HG03045 (cell line): Measurements from ENCODE around the gene UBE2D3.
A peak's percentile ranks its signal among the peaks of the same experiment; 100 is the strongest.
"Not testable (repeated sequence)": the region's sequence is repeated elsewhere in the genome, so short reads cannot be mapped to it uniquely, and the experiment has no call there.

ENCODE experiments used
- ATAC-seq: cut with Tn5 transposase; IDR thresholded peaks from one replicate; pipeline ENCODE4 v1.9.1; 2021; ENCODE audit warnings: mild to moderate bottlenecking, moderate library complexity; ENCODE audit not compliant: unreplicated experiment

The UBE2D3 gene

DNA sequence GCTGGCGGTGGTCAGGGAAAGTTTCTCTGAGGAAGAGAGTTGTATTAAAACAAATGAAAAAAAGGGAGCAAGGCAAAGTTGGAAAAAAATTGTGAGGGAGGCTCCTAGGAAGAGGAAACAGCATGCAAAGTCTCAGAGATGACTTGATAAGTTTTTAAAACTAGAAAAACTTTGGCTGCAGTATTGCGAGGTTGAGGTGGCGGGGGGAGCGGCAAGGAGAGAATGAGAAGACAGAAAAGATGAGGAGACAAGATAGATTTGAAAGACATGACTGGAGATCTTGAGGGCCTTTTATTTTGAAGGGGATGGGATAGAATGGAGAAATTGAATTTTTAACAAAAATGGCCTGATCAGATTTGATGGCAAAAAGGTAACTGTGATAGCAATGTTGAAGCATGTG, 4.8 kb upstream of the UBE2D3 start:
- no peak for ATAC-seq

DNA sequence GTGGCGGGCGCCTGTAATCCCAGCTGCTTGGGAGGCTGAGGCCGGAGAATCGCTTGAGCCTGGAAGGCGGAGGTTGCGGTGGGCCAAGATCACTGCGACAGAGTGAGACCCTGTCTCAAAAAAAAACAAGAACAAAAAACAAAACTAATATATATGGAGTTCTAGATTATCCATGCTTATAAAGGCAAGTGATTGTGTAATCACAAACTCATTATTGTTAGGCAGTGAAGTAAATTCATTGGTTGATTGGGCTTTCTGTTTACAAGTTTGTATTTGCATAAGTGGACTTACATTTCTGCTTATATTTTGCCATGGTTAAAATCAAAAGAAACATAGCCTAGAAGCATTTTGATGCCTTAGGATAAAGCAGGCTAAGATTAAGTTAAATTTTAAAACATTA, 2.5 kb upstream of the UBE2D3 start:
- ATAC-seq, result no peak

DNA sequence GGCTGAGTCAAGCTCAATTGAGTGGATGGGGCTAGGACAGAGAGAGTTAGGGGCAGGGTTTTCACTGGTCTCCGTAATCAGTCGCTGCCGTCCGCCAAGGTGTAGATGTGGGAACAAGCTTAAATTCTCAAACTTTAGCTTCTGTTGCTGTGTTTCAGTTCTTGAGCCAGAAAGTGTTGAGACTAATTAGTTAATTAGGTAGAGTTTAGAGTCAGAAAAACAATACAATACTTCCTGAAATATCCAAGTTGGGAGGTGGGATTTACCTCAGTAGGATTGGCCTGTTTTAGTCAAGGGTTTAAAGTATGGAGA, 1.1 kb upstream of the UBE2D3 start:
- no peak for ATAC-seq

DNA sequence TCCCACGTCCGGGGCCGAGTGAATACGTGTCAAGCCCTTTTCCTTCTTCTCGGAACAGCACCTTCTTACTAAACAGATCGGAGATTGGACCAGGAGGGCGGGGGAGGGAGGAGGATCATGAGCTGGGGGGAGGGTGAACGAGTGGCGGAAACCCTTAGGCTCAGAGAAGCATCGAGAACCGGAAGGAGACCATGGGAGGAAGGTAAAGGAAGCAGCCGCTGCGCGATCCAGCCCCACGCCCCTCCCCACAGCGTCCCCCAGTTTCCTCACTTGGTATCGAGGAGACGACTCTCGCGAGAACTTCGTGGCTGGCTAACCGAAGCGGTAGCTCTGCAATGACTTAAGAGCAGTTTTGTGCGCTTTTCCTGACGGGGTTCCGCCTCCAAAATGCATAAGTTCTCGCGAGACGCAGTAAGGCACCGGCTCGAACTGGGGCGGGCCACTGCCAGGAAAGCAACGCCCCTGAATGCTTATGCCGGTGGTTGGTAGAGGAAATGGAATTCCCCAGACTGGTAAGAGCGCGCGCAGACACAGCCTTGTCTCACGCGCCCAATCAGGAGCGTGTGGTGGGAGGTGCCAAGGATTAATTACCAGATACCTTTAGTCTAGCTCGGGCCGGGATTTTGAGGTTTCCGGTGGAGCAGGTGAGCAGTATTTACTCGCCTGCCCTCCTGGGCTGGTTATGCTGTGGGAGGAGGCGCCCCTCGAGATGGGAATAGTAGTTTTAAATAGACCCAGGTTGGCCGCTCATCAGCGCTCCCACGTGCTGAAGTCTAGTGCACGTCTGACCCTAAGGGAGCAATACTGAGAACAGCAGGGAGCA, 534 bp upstream of the UBE2D3 start:
- peak; percentile 86 for ATAC-seq

DNA sequence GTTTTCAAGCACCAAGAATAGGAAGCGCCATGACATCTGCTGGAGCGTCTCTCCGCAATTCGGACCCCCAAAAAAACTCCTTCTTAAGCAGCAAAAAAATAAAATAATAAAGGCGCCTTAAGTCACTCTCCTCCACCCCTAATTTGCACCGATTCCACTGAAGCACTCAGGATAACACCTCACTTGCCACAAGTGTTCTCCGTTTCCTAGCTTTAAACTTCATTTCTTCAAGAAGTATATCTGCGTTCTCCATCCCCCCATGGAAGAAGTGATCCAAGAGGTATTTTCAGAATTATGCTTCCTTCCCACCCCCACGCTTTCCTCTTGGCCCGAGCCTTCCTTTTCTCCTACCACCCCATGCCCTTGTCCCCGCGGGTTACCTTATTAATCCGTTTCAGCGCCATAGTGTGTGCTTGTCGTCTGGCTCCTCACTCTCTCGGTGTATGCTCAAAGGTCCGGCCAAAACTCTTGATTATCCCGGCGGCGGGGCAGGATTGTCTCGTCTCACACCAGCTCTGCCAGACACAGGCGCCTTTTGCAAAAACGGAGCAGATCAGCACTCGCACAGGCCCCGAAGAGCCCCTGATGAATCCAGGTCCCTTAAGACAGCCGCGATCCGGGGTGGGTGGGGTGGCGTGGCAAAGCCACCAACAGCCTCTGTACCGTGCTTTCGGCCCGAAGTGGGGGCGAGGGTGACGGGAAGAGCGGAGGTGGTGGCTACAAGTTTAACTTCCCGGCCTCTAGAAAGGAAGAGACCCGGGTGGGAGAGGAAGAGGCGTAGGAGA, 1.1 kb downstream of the UBE2D3 start:
- ATAC-seq, result peak; percentile 0

DNA sequence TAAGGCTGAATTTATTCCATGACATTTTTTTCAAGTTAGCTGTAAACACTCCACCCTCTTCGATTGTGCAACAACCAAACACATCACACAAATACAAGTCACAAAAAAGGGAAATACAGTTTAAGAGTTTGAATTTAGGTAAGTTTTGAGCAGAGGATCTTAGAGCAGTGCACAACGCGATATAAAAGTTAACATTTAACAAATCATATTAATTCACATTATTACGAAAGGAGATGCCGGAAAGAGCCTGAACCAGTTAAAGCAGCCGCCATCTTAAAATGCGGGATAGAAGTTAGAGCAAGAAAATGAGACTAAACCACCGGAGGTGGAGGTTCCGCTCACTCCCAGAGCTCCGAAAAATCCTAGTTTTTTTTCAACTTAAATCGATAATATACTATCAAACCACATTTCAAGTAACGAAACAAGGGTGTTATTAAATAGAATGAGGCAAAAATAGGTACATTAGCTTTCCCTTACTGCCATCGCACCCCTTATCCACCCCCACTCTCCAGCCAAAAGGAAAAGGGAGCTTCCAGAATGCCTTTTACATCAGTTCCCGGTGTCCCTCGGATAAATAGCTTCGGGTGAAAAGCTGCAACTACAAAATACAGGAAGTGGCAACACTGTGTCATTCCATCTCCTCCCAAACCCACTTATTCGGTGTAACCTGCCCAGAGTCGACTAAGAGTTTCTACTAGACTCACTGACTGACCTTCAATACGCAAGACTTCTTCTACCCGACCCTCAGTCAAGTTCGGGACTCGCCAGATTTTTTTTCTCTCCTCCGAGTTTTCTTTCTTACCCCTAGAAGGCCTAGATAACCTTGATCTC, 1.9 kb downstream of the UBE2D3 start:
- no peak for ATAC-seq

DNA sequence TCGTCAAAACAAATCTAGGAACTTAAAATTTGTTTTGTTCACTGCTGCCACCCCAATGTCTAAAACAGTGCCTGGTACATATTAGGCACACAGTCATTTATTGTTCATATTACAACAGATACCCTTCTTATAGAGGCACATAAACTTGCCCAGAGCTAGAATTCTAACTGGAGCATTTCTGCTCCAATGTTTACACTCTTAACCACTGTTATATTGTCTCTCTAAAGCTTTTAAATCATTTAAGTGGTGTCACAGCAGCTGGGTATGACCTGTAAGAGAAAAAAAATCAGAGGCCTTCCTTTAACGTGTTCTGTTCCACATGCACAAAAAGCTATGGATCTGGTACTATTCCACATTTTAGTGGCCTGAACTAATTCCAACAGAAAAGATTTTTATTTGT, 3.0 kb downstream of the UBE2D3 start:
- ATAC-seq, result no peak

DNA sequence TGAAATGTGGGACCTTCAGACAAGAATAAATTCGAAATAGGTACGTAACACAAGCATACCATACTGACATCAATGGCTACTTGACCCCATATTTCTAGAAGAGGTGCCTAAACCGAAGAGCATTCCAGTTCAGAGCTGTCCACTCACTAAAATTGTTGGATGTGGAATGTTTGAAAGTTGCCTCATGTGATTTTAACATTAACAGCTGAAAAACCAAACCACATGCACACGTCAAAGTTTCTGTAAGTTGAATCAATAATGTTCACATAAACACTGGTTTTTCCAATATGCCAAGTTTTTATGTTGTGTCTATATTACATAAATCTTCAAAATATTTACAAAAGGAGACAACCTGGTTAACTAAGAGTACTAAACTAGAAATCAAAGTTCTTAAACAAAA, 3.5 kb downstream of the UBE2D3 start:
- ATAC-seq, result no peak

DNA sequence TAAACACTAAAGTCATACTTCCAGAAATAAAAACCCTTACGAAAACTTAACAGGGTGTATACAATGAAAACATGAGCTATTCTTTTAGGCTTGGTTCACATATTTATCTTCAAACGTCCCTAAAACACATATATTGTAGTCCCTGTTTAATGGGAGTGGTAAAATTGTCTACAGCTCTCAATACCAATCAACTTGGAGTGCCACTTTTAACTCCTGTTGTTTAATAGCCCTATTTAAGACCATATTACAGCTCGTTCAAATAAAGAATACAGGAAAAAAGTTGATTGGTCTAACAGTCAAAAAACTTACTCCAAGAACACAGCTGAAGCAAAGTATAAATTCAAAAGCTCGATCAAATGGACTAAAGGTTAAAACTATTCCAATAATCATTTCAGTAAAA, 3.9 kb downstream of the UBE2D3 start:
- no peak for ATAC-seq

DNA sequence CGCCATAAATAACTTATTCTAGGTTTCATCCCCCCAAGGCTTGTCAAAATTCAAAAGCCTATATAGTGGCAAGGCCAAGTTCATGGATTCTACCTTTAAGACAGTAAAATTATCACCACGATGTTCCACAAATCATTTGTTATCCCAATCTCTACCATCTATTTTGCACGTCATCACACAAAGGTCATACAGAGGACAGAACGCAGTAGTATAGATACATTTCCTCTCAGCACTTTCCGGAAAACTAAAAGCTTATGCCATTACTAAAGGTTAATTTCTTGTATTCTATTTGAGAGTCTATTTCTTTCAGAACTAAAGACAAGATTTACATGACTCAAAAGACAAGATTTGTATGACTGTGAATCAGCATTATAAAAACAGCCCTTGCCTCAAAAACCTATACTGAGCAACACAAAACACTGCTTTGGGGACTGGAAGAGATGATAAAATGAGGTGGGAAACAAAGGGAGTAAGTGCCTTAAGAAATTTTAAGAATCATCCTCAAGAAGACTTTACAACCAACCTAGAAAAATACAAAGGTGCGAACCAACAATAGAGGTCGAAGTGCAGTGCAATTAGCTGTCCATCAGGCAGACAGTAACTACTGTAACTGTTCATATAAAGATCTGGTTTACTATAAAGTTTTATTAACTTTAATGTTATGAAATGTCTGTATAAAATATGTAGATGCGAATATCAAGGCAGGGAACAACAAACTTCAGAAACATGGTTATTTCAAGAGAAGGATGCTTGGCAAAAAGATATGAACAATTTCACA, 7.6 kb downstream of the UBE2D3 start:
- ATAC-seq, result no peak

DNA sequence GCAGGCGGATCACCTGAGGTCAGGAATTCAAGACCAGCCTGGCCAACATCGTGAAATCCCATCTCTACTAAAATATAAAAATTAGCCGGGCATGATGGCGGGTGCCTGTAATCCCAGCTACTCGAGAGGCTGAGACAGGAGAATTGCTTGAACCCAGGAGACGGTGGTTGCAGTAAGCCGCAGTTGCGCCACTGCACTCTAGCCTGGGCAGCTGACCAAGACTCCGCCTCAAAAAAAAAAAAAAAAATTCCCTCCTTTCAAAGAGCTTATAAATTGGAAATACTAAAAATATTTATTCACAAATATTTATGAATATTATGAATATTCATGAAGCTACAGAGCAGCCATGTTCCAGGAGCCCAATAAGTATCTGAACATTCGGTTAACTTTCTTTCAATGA, 8.3 kb downstream of the UBE2D3 start:
- ATAC-seq, result not testable (repeated sequence)

DNA sequence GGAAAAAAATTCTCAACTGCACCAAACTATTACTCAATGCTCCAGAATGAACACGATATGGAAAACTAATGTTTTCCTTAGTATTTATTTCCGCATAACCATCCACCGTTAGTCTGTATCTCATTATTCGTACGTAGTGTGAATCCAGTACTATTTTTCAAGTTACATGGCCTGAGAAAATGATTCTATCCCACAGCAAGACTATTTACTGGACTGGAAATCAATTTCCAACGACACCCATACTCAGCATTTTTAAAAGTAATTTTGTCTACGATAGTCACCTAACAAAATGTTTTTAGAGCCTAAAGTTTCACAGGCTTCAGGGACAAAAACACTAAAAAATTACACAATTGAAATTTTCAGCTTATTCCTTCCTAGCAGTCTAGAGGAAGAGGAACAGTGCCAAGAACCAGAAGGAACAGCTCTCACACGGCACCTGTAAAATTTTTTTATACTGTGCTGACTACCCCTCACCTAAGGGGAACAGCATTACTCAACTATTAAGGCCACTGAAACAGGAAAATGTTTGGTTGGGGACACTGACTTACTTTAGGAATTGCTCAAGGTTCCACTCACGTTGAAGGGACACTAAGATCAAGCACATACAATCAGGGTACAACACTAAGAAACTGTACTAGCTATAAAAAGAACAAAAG, 9.6 kb downstream of the UBE2D3 start:
- no peak for ATAC-seq

DNA sequence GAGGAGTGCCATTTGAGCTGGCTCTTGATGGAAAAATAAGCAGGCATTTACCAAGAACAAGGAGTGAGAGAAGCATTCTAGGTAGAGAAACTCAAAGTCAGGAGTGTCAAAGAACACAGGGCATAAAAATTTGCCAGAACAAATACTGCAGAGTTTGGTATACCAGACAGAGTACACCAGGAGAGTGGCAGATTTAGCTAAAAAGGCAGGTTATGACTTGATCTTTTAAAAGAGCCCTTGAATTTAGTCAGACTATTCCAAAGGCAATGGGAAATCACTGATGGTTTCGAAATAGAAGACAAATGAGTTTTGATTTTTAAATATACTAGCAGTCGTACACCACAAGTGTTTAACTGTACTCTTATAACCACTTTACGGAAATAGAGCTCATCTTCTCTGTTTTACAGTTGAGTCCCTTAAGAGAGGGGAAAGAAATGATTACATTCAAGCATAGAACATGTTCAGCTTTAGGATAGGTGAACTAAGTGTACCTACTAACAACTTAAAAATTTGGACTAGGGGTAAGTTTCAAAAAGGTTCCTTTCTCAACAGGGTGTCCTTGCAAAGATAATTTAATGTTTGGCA, 10.2 kb downstream of the UBE2D3 start:
- ATAC-seq, result no peak

DNA sequence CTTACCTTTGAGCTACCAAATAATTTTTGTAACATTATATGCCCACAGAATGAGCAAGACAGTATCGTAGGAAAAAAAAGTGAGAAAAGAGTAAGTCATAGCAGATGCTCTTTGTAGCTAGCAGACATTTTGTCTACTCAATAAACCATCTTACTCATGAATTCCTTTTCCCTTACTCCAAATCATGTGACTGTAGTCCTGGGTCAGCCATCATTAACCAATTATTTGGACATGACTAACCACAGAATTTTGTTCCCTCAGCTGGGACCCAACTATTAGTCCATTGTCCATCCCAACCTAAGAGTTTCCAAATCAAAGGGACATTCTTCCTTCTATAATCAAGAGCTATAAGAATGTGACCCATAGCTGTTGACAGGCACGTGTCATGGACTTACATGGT, 11.4 kb downstream of the UBE2D3 start:
- no peak for ATAC-seq

DNA sequence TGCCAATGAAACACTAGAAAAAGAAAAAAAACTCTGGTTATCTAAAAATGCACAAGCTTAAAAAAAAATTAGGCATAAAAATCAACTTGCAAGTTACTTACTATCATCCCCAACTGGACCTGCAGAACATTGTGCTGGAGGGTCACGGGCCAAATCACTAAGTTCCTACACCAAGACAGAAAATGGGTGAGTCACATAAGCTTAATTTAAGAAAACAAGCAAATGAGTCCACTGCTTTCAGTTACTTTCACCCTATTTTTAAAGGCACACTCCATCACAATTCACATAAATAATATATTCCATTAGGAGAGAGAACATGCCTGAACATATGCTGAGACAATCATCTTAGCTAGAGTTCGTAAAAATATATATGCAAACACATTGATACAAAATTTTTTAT, 17.7 kb downstream of the UBE2D3 start:
- ATAC-seq, result no peak

DNA sequence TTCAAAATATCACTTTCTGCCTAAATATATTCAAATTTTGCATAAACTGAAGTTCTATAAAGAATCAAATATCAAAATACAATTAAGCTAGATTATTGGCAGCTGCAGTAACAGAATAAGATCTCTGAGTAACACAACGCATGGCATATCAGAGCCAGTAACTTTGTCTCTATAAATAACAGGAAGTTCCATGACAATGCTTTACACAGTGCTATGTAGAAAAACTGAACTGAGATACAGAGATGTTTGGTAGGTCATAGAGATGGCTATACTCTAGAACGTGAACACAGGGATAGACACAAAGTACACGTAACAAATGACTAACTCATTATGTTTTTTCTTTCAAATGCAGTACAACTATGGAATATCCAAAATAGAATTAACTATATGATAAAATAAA, 18.2 kb downstream of the UBE2D3 start:
- ATAC-seq, result no peak

DNA sequence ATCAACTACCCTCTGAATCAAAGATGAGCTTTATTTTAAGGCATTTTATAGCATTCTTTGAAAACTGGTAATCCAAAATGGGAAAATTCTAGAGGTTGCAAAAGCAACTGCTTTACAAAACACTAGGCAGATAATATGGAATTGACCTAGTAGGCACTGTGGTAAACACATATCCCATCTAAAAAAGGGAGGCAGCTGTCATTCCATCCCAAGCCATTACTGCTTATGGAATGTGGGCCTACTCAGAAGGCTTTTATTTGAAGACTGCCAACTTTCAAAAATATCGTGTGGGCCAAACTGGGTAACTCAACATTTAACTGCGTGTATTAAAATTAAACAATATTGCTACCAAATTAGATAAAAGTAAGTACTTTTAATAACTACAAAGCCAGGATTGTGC, 19.3 kb downstream of the UBE2D3 start:
- no peak for ATAC-seq

DNA sequence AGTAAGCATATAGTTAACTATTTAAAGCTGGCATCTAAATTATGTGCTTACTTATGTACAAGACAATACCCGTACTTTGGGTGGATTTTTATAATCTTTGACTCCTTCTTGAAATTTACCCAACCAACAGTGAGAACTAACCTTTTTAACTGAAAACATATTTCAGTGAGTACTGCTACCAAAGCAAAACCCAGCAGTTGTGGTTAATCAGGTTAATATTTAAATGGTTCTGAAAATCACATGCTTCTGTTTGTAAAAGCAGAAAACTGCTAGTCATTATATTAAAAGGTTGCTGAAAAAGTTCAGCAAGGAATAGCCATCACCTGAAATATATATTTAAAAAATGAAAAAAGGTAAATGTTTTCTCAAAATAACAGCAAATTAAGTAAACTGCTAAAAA, 20.0 kb downstream of the UBE2D3 start:
- no peak for ATAC-seq

DNA sequence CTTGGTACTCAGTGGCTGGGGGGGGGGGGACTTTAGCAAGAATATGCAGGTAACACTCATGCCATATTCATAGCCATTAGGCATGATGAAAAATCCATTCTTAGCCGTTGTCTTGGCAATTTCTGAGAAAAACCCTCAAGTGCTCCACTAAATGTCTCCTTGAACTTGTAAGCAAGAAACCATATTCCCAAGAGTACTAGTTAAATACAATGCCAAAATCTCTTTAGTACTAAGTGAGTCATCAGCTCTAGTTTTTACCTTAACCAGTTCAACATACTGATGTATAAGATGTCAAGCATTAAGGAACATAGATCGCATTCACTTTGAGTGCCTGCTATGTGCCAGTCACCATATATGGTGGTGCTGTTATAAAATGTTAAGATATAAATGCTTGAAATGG, 27.5 kb downstream of the UBE2D3 start:
- ATAC-seq, result no peak

DNA sequence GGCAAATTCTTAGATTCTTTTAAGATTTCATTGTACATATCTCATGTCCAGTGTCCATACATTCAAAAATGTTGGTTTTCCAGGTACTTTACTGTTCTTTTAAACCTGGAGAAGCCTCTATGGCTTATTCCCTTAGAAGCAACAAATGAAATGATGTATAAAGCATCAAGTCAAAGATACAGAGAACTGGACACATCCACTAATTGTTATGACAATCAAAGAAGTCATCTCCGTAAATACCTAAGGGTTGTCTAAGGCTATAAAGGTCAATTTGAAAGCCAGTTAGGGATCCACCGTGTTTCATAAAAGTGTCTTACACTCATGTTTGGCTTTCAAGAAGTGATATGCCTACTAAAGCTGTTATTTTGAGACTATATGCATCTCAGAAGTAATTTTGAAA, 32.4 kb downstream of the UBE2D3 start:
- no peak for ATAC-seq
